Panc1 (cell line): Measurements from ENCODE around the gene MFSD8. TPM values are rescaled to one million over a fixed set of nuclear protein-coding genes. Genes with fewer than 3 reads are reported as not detected.

Experiments
- ATAC-seq: fragments of 200-7000 bp; cut with Tn5 transposase; 2 replicates; pipeline ENCODE4 v1.9.1; 2020; ENCODE audit warnings: mild to moderate bottlenecking, moderate library complexity
- BruUV-seq: library from RNA; stranded (reverse); fragments of 400-500 nt; replicated peaks from 2 replicates; lab custom pipeline; 2021; lab: Mats Ljungman, UMichigan
- CTCF ChIA-PET: fragments of 300-600 bp; sonication (Branson Sonifier 250); formaldehyde crosslinking; loops from one replicate; lab custom pipeline; 2022; ENCODE audit warnings: antibody characterized with exemption; lab: Charles Lee
- POLR2A ChIA-PET: fragments of 300-600 bp; sonication (Branson Sonifier 250); formaldehyde crosslinking; loops from one replicate; lab custom pipeline; 2022; ENCODE audit warnings: antibody characterized with exemption; lab: Charles Lee
- DNase-seq: peaks from one replicate; pipeline ENCODE4 v3.0.0-alpha.2; 2010; ENCODE audit warnings: low read depth, low spot score
- H3K27ac ChIP-seq: 2 replicates; pipeline ENCODE4 v1.5.1; 2011; ENCODE audit warnings: mild to moderate bottlenecking, low read length, inconsistent platforms
- H3K27me3 ChIP-seq: fragments of 200-500 bp; sonication (Bioruptor generic); 2 replicates; pipeline ENCODE4 v1.6.0; 2014; ENCODE audit warnings: low read length, inconsistent platforms; ENCODE audit not compliant: control insufficient read depth, insufficient read depth
- H3K36me3 ChIP-seq: fragments of 200-500 bp; sonication (Bioruptor generic); 2 replicates; pipeline ENCODE4 v1.5.1; 2014; ENCODE audit warnings: inconsistent platforms, mild to moderate bottlenecking, low read length, moderate library complexity; ENCODE audit not compliant: control insufficient read depth, insufficient read depth
- H3K4me1 ChIP-seq: 2 replicates; pipeline ENCODE4 v1.5.1; 2011; ENCODE audit warnings: inconsistent platforms, mild to moderate bottlenecking, low read length, moderate library complexity; ENCODE audit not compliant: control insufficient read depth, insufficient read depth
- H3K4me3 ChIP-seq, 2 experiments: 2 replicates each; pipeline ENCODE4 v1.5.1; 2011 to 2012; ENCODE audit warnings: low read depth in 2 of 2, low read length in 2 of 2, mild to moderate bottlenecking in 2 of 2, inconsistent platforms in 1 of 2, moderate library complexity in 1 of 2
- H3K9me3 ChIP-seq: fragments of 200-500 bp; sonication (Bioruptor generic); 2 replicates; pipeline ENCODE4 v1.5.1; 2014; ENCODE audit warnings: low read depth, mild to moderate bottlenecking, inconsistent platforms, low read length, moderate library complexity; ENCODE audit not compliant: control insufficient read depth, insufficient read depth
- POLR2AphosphoS5 ChIP-seq: IDR thresholded peaks from 2 replicates; pipeline ENCODE4 v1.6.1; 2012; ENCODE audit warnings: mild to moderate bottlenecking, low read depth, low read length, moderate library complexity
- SIN3A ChIP-seq: IDR thresholded peaks from 2 replicates; pipeline ENCODE4 v1.6.1; 2012; ENCODE audit warnings: low read depth, mild to moderate bottlenecking, low read length, moderate library complexity, borderline replicate concordance; ENCODE audit not compliant: insufficient read depth
- TCF7L2 ChIP-seq: IDR thresholded peaks from 2 replicates; pipeline ENCODE4 v1.6.1; 2011; ENCODE audit warnings: mild to moderate bottlenecking, low read depth, low read length, inconsistent platforms
- in situ Hi-C: cut with HindIII; loops from 2 replicates; pipeline ENCODE4 v1.10.0; 2016; ENCODE audit warnings: low sequenced_read_pairs, low pct_unique_long_range_greater_than_20kb
- intact Hi-C: fragments of 100-400 bp; cut with micrococcal nuclease; formaldehyde crosslinking; loops from one replicate; pipeline ENCODE4 v1.10.0; 2022; ENCODE audit not compliant: unreplicated experiment
- total RNA-seq: library from RNA; stranded (reverse); gene quantifications from one replicate; pipeline ENCODE4 v1.2.1, GENCODE V29; 2021; ENCODE audit not compliant: unreplicated experiment
- TF ChIP-seq, protein P1 (sequence below), 2 experiments: IDR thresholded peaks; 2 replicates each; pipeline ENCODE4 v1.6.1; 2011 to 2012; ENCODE audit warnings: low read depth in 2 of 2, control low read depth in 1 of 2, low read length in 1 of 2, mild to moderate bottlenecking in 1 of 2, moderate library complexity in 1 of 2; ENCODE audit not compliant: insufficient read depth in 1 of 2
- TF ChIP-seq, protein P2 (sequence below): fragments of 450-650 bp; IDR thresholded peaks from 2 replicates; pipeline ENCODE4 v1.5.1; 2017; ENCODE audit warnings: mild to moderate bottlenecking

MFSD8 gene
- total RNA-seq, 1 experiment from 2014 or later, result 15.1 TPM

DNA sequence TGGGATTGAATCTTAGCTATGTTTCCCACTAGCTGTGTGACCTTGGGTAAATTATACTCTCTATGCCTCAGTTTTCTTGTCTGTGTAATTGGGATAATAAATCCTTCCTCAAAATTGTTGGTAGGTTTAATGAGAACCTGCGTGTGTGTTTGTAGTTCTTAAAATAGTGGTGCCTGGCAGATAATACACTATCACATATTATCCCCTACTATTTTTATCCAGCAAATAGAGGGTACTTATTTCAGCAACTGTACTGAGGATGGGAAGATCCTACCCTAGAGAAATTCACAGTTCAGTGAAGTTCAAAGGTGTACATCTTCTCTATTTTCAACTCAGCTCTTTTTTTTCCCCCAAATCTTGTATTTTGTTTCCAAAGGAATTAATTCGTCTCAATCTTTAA is 17.5 kb upstream of the MFSD8 start:
- 0 out of 2 replicates have a peak, but pooled peaks cover 2% of the 10 kb centered on the region for H3K36me3 ChIP-seq
- TF ChIP-seq SIN3A, result no peak
- TF ChIP-seq POLR2AphosphoS5, result no peak
- TF ChIP-seq, protein P1, sequence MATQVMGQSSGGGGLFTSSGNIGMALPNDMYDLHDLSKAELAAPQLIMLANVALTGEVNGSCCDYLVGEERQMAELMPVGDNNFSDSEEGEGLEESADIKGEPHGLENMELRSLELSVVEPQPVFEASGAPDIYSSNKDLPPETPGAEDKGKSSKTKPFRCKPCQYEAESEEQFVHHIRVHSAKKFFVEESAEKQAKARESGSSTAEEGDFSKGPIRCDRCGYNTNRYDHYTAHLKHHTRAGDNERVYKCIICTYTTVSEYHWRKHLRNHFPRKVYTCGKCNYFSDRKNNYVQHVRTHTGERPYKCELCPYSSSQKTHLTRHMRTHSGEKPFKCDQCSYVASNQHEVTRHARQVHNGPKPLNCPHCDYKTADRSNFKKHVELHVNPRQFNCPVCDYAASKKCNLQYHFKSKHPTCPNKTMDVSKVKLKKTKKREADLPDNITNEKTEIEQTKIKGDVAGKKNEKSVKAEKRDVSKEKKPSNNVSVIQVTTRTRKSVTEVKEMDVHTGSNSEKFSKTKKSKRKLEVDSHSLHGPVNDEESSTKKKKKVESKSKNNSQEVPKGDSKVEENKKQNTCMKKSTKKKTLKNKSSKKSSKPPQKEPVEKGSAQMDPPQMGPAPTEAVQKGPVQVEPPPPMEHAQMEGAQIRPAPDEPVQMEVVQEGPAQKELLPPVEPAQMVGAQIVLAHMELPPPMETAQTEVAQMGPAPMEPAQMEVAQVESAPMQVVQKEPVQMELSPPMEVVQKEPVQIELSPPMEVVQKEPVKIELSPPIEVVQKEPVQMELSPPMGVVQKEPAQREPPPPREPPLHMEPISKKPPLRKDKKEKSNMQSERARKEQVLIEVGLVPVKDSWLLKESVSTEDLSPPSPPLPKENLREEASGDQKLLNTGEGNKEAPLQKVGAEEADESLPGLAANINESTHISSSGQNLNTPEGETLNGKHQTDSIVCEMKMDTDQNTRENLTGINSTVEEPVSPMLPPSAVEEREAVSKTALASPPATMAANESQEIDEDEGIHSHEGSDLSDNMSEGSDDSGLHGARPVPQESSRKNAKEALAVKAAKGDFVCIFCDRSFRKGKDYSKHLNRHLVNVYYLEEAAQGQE (IDR thresholded peaks at IDR 0.05; ENCODE audit: insufficient read depth in 1 of 2, low read depth in 2 of 2, low read length in 1 of 2), result no peak
- TF ChIP-seq, protein P2, sequence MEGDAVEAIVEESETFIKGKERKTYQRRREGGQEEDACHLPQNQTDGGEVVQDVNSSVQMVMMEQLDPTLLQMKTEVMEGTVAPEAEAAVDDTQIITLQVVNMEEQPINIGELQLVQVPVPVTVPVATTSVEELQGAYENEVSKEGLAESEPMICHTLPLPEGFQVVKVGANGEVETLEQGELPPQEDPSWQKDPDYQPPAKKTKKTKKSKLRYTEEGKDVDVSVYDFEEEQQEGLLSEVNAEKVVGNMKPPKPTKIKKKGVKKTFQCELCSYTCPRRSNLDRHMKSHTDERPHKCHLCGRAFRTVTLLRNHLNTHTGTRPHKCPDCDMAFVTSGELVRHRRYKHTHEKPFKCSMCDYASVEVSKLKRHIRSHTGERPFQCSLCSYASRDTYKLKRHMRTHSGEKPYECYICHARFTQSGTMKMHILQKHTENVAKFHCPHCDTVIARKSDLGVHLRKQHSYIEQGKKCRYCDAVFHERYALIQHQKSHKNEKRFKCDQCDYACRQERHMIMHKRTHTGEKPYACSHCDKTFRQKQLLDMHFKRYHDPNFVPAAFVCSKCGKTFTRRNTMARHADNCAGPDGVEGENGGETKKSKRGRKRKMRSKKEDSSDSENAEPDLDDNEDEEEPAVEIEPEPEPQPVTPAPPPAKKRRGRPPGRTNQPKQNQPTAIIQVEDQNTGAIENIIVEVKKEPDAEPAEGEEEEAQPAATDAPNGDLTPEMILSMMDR, result no peak
- TF ChIP-seq TCF7L2, result no peak
- ChIA-PET CTCF (no interaction called here), POLR2A (no interaction called here)
- BruUV-seq, result no TSS peak
- in situ Hi-C loops, result no loop called here
- no peaks in the 10 kb centered on the region for H3K9me3 ChIP-seq
- no peak for ATAC-seq
- H3K4me3 ChIP-seq, result no peak overlapping the region
- no peak for DNase-seq
- intact Hi-C loops, result no loop called here
- H3K27ac ChIP-seq, result no peak overlapping the region
- no peaks in the 10 kb centered on the region for H3K27me3 ChIP-seq
- H3K4me1 ChIP-seq, result no peaks in the 10 kb centered on the region

DNA sequence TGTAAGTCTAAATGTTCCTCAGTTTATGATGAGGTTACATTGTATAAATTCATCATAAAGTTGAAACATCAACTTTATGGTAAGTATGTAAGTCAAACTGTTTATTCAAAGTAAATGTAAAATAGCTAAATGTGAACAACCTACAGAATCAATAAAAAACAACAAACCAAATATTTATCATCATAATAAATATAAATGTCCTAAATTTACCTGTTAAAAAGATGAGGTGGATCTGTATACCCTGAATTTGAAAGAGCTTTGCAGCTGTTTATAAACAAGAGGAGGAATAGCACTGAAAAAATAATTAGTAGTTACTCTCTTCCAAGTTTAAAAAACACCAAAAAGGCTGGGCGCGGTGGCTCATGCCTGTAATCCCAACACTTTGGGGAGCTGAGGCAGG is 14.0 kb upstream of the MFSD8 start:
- CTCF ChIA-PET, result no interaction called here
- TF ChIP-seq, protein P1 (IDR thresholded peaks at IDR 0.05; ENCODE audit: insufficient read depth in 1 of 2, low read depth in 2 of 2, low read length in 1 of 2), result no peak
- TF ChIP-seq SIN3A (no peak), POLR2AphosphoS5 (no peak), TCF7L2 (no peak)
- TF ChIP-seq, protein P2, result no peak

More for the DNA sequence above, 14.0 kb upstream of the MFSD8 start:
- in situ Hi-C loops (no loop called here), intact Hi-C loops (no loop called here)
- no peaks in the 10 kb centered on the region for H3K9me3 ChIP-seq
- no peaks in the 10 kb centered on the region for H3K27me3 ChIP-seq
- no TSS peak for BruUV-seq
- no peak for ATAC-seq
- H3K36me3 ChIP-seq, result no peaks in the 10 kb centered on the region
- H3K4me1 ChIP-seq, result no peaks in the 10 kb centered on the region
- POLR2A ChIA-PET, result no interaction called here
- no peak overlapping the region for H3K4me3 ChIP-seq
- no peak for DNase-seq
- H3K27ac ChIP-seq, result no peak overlapping the region
